Heart left ventricle (tissue), 16 donors: Measurements from ENCODE around the gene PACRG. TPM values are rescaled to one million over a fixed set of nuclear protein-coding genes. Genes with fewer than 3 reads are reported as not detected.

Source experiments
- ATAC-seq, 4 donors: fragments of 200-7000 bp; cut with Tn5 transposase; one replicate each; pipeline ENCODE4 v1.9.1; 2020 to 2022; ENCODE audit warnings: moderate library complexity in 4 of 4, mild to moderate bottlenecking in 3 of 4, moderate number of reproducible peaks in 1 of 4
- DNase-seq, 5 donors: peaks; one replicate each; pipeline ENCODE4 v3.0.0-alpha.2; 2020
- H3K27ac ChIP-seq, 12 donors: fragments of 200-600 bp; sonication (generic) in 4 of 12; one replicate each; pipeline versions ENCODE4 v1.5.0 to v1.8.0; 2016 to 2022; ENCODE audit warnings: mild to moderate bottlenecking in 2 of 12
- H3K27me3 ChIP-seq, 9 donors: fragments of 200-600 bp; sonication (generic) in 2 of 9; one replicate each; pipeline versions ENCODE4 v1.5.1 to v1.8.0; 2016 to 2022; ENCODE audit warnings: mild to moderate bottlenecking in 3 of 9
- H3K36me3 ChIP-seq, 9 donors: fragments of 200-600 bp; sonication (generic) in 2 of 9; one replicate each; pipeline versions ENCODE4 v1.5.0 to v1.8.0; 2018 to 2022; ENCODE audit warnings: mild to moderate bottlenecking in 2 of 9
- H3K4me1 ChIP-seq, 12 donors: fragments of 200-600 bp; sonication (generic) in 4 of 12; one replicate each; pipeline versions ENCODE4 v1.5.0 to v1.8.0; 2016 to 2022; ENCODE audit warnings: mild to moderate bottlenecking in 3 of 12
- H3K4me3 ChIP-seq, 12 donors: fragments of 200-600 bp; sonication (generic) in 4 of 12; one replicate each; pipeline versions ENCODE4 v1.5.0 to v1.8.0; 2017 to 2022; ENCODE audit warnings: mild to moderate bottlenecking in 9 of 12, moderate library complexity in 4 of 12
- H3K9me3 ChIP-seq, 12 donors: fragments of 200-600 bp; sonication (generic) in 4 of 12; one replicate each; pipeline versions ENCODE4 v1.5.0 to v1.8.0; 2016 to 2022; ENCODE audit warnings: mild to moderate bottlenecking in 1 of 12
- POLR2A ChIP-seq, 2 donors: fragments of 450-650 bp; IDR thresholded peaks; one replicate each; pipeline ENCODE4 v1.6.1; 2017; ENCODE audit warnings: antibody characterized with exemption in 2 of 2, mild to moderate bottlenecking in 2 of 2, moderate library complexity in 2 of 2
- WGBS, 4 donors: extraction: QIAGEN DNeasy Blood & Tissue Kit in 2 of 4; methylation state at CpG; one replicate each; pipeline versions ENCODE4 v1.1.5 to v1.1.7; 2013 to 2018; 5-methylcytosine and 5-hydroxymethylcytosine counted together
- intact Hi-C, 10 donors: fragments of 100-400 bp; cut with DNase I; formaldehyde crosslinking; loops; one replicate each; pipeline versions ENCODE4 v1.11.1 to v1.14.2; 2022
- polyA plus RNA-seq, 2 donors: library from polyadenylated mRNA; stranded (reverse); fragments of 200-250 nt; gene quantifications; one replicate each; pipeline ENCODE4 v1.2.3, GENCODE V29; 2013
- total RNA-seq, 9 donors: library from RNA; depleted of rRNA in 2 of 9; stranded (reverse); fragments of >200 nt in 2 of 9; fragmentation: NEBNext Ultra II Directional in 3 of 9; extraction: Animal tissue kit (Norgen Biotek cat#: 25700) in 3 of 9; gene quantifications; one replicate each; pipeline versions ENCODE4 v1.1.0 to v1.2.4, GENCODE V29; 2016 to 2023
- TF ChIP-seq, protein P1 (sequence below), 12 donors: fragments of 200-600 bp; sonication (generic) in 4 of 12; IDR thresholded peaks; one replicate each; pipeline versions ENCODE4 v1.5.0 to v1.8.0; 2018 to 2022; ENCODE audit warnings: antibody characterized with exemption in 12 of 12, mild to moderate bottlenecking in 5 of 12
- donor health status: ischemic (EF 13 %, LVEDD 7.1; RV severe dilation, severe dysfunction).
- donor health status: healthy with polysubstance abuse.
- donor health status: DM: no; HTN: yes; CAD: no.
- donor health status: DM: no; HTN: no; CAD: no.
- donor health status: ischemic (EF 25% LVEDD 6.9; RV normal size, moderate dysfunction).
- donor health status: ischemic (EF 25% LVEDD 5.7; RV mildly dilated, moderate dysfunction).
- donor health status: healthy.
- donor health status: DM: yes; HTN: yes; CAD: no.
- donor health status: ischemic (EF 35%, LVEDD 5.7; RV mildly dilated, moderate dysfunction).
- donor health status: nonischemic (EF 11% LVEDD 7.7; RV severe dilation, severe dysfunction).
- donor health status: DM: yes; HTN: yes; CAD: no.
- donor health status: PGD.
- donor health status: ischemic (EF 29% LVEDD 5.4; RV normal size, mild dysfunction).
- donor health status: nonischemic (EF 23%, LVEDD 6.1; RV moderate dilation, normal function).

PACRG gene
- total and polyA plus RNA-seq, 11 donors = 2.0 to 83.3 (median 11.8) TPM

DNA sequence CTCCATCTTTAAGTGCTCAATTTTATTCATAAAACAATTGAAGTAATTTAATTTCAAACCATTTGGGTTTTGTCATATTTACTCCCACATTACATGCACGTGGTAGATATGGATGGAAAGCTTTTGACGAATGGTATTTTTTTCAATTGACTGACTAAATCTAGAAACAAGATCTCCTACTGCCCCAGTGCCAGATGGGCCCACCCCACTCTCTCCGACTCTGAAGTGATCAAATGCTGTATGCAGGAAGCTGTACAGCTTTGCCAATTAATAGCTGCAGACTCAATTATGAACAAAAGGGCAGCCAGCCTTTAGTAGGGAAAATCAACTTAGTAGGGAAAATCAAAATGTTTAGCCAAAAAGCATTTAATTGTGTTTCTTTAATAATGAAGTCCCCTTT is 46.2 kb downstream of the PACRG start:
- no peaks in the 10 kb centered on the region for H3K4me1 ChIP-seq
- no peaks in the 10 kb centered on the region for H3K36me3 ChIP-seq
- no peaks in the 10 kb centered on the region for H3K9me3 ChIP-seq
- DNase-seq (no peak), ATAC-seq (no peak)
- H3K27ac ChIP-seq = no peak overlapping the region
- no peaks in the 10 kb centered on the region for H3K27me3 ChIP-seq
- TF ChIP-seq, protein P1, sequence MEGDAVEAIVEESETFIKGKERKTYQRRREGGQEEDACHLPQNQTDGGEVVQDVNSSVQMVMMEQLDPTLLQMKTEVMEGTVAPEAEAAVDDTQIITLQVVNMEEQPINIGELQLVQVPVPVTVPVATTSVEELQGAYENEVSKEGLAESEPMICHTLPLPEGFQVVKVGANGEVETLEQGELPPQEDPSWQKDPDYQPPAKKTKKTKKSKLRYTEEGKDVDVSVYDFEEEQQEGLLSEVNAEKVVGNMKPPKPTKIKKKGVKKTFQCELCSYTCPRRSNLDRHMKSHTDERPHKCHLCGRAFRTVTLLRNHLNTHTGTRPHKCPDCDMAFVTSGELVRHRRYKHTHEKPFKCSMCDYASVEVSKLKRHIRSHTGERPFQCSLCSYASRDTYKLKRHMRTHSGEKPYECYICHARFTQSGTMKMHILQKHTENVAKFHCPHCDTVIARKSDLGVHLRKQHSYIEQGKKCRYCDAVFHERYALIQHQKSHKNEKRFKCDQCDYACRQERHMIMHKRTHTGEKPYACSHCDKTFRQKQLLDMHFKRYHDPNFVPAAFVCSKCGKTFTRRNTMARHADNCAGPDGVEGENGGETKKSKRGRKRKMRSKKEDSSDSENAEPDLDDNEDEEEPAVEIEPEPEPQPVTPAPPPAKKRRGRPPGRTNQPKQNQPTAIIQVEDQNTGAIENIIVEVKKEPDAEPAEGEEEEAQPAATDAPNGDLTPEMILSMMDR (IDR thresholded peaks at IDR 0.05) = no peak
- no peak for TF ChIP-seq POLR2A (IDR thresholded peaks at IDR 0.05)
- H3K4me3 ChIP-seq = no peak overlapping the region
- 71 to 81% (median 75%) methylated on average over 3 of the region's 3 CpGs for WGBS, 4 donors
- intact Hi-C loops = no loop called here

DNA sequence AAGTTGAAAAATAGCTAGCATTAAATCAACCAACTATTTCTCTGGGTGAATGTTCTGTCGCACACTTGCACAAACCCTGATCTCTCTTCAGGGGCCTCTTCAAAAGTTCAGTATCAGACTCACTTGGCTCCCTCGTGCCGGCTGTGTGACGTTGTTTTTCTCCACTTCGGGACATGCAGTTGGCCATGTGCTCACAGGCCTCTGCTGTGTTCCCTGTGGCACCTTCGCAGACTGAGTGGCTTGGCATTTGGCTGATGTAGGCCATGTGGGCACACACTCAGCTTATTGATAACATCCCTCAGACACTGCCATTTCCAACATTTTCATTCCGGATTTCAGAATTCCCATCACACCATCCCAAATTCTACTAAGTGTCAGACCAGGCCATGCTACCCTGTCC is 49.3 kb downstream of the PACRG start:
- Histone ChIP-seq H3K27ac (no peak overlapping the region), H3K4me3 (no peak overlapping the region), H3K4me1 (no peaks in the 10 kb centered on the region), H3K27me3 (no peaks in the 10 kb centered on the region), H3K9me3 (peaks cover 0 to 29% (median 7%) of the 10 kb centered on the region in 12 donors), H3K36me3 (no peaks in the 10 kb centered on the region)
- WGBS, 4 donors = 57 to 64% (median 61%) methylated on average over 7 of the region's 7 CpGs
- TF ChIP-seq, protein P1 (IDR thresholded peaks at IDR 0.05) = no peak
- no peak for TF ChIP-seq POLR2A (IDR thresholded peaks at IDR 0.05)
- peak in 2 of 5 donors; percentile 19 to 66 for DNase-seq
- ATAC-seq = peak; percentile 30 to 85 (median 70)
- intact Hi-C loops = no loop called here

DNA sequence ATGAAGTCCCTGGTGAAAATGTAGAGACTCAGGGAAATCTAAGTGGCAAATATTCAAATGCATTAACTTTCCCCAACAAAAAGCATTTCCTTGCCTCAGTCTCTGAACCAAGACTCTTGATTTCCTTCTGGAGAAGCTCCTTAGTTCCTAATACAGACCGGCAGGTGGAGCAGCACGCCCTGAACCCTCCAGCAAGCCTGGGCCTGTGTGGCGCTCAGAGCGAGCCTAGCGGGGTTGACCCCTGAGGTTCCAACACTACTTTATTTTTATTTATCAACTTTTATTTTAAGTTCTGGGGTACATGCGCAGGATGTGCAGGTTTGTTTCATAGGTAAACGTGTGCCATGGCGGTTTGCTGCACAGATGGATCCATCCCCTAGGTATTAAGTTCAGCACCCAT is 50.8 kb downstream of the PACRG start:
- WGBS, 4 donors = 93 to 99% (median 97%) methylated on average over 8 of the region's 8 CpGs
- TF ChIP-seq POLR2A (IDR thresholded peaks at IDR 0.05) = no peak
- TF ChIP-seq, protein P1 (IDR thresholded peaks at IDR 0.05) = no peak
- Histone ChIP-seq H3K36me3 (no peaks in the 10 kb centered on the region), H3K4me1 (no peaks in the 10 kb centered on the region), H3K4me3 (no peak overlapping the region), H3K27ac (no peak overlapping the region), H3K9me3 (peaks cover 0 to 32% (median 10%) of the 10 kb centered on the region in 12 donors), H3K27me3 (no peaks in the 10 kb centered on the region)
- DNase-seq (no peak), ATAC-seq (no peak)
- intact Hi-C loops = no loop called here

DNA sequence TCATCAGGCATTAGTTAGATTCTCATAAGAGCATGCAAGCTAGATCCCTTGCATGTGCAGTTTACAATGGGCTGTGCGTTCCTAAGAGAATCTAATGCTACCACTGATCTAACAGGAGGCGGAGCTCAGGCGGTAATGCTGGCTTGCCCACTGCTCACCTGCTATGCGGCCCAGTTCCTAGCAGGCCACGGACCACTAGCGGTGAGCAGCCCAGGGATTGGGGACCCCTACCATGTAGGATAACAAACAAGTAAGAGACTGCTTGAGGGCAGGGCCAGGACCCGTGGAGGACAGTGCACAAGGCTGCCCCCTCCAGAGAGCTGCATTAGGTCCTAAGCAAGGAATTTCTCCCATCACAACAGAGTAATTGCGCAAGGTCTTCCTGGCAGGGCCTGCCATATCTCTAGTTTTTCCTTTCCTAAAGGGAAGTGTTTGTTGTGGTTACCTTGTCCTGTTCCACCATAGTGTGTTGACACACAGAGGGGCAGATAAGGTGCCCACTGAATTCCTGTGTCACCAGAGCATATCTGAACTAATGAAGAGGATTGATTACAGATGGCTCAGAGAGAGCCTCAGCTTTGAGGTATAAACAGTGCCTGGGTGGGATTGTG is 58.0 kb downstream of the PACRG start:
- Histone ChIP-seq H3K27ac (no peak overlapping the region), H3K27me3 (no peaks in the 10 kb centered on the region), H3K36me3 (no peaks in the 10 kb centered on the region), H3K9me3 (peaks cover 0 to 32% (median 13%) of the 10 kb centered on the region in 12 donors), H3K4me1 (no peaks in the 10 kb centered on the region), H3K4me3 (no peak overlapping the region)
- ATAC-seq (peak; percentile 80 to 97 (median 92)), DNase-seq (peak in 3 of 5 donors; percentile 19 to 61 (median 43))
- 81 to 85% (median 83%) methylated on average over 8 of the region's 8 CpGs for WGBS, 4 donors
- intact Hi-C loops = no loop called here
- TF ChIP-seq, protein P1 (IDR thresholded peaks at IDR 0.05) = no peak
- TF ChIP-seq POLR2A (IDR thresholded peaks at IDR 0.05) = no peak
